ENCODE data around the gene STAT3.
"Not testable (repeated sequence)": the region's sequence is repeated elsewhere in the genome, so short reads cannot be mapped to it uniquely, and the experiment has no call there.

DNA sequence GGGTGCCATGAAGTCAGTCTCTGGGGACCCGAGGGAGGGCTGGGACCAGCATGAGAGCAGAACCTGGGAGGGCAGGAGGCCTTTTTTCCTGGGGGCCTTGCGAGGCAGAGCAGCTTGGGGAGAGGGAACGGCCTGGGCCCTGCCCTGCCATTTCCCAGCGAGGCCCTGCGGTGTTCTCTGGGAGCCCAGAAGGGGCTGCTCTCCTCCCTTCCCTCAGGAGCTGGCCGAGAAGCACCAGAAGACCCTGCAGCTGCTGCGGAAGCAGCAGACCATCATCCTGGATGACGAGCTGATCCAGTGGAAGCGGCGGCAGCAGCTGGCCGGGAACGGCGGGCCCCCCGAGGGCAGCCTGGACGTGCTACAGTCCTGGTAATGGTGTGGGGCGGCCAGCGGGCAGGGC is 88.3 kb downstream of the STAT3 start:
- TF ChIP-seq, protein P1, sequence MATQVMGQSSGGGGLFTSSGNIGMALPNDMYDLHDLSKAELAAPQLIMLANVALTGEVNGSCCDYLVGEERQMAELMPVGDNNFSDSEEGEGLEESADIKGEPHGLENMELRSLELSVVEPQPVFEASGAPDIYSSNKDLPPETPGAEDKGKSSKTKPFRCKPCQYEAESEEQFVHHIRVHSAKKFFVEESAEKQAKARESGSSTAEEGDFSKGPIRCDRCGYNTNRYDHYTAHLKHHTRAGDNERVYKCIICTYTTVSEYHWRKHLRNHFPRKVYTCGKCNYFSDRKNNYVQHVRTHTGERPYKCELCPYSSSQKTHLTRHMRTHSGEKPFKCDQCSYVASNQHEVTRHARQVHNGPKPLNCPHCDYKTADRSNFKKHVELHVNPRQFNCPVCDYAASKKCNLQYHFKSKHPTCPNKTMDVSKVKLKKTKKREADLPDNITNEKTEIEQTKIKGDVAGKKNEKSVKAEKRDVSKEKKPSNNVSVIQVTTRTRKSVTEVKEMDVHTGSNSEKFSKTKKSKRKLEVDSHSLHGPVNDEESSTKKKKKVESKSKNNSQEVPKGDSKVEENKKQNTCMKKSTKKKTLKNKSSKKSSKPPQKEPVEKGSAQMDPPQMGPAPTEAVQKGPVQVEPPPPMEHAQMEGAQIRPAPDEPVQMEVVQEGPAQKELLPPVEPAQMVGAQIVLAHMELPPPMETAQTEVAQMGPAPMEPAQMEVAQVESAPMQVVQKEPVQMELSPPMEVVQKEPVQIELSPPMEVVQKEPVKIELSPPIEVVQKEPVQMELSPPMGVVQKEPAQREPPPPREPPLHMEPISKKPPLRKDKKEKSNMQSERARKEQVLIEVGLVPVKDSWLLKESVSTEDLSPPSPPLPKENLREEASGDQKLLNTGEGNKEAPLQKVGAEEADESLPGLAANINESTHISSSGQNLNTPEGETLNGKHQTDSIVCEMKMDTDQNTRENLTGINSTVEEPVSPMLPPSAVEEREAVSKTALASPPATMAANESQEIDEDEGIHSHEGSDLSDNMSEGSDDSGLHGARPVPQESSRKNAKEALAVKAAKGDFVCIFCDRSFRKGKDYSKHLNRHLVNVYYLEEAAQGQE (IDR thresholded peaks at IDR 0.05), result not testable (repeated sequence)
- TF ChIP-seq, protein P2, sequence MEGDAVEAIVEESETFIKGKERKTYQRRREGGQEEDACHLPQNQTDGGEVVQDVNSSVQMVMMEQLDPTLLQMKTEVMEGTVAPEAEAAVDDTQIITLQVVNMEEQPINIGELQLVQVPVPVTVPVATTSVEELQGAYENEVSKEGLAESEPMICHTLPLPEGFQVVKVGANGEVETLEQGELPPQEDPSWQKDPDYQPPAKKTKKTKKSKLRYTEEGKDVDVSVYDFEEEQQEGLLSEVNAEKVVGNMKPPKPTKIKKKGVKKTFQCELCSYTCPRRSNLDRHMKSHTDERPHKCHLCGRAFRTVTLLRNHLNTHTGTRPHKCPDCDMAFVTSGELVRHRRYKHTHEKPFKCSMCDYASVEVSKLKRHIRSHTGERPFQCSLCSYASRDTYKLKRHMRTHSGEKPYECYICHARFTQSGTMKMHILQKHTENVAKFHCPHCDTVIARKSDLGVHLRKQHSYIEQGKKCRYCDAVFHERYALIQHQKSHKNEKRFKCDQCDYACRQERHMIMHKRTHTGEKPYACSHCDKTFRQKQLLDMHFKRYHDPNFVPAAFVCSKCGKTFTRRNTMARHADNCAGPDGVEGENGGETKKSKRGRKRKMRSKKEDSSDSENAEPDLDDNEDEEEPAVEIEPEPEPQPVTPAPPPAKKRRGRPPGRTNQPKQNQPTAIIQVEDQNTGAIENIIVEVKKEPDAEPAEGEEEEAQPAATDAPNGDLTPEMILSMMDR (IDR thresholded peaks at IDR 0.05), result not testable (repeated sequence)
- TF ChIP-seq POLR2A (IDR thresholded peaks at IDR 0.05; ENCODE audit: low read length); ZFP36 (IDR thresholded peaks at IDR 0.05; ENCODE audit: borderline replicate concordance, partially characterized antibody); CHD4 (IDR thresholded peaks at IDR 0.05; ENCODE audit: borderline replicate concordance); BHLHE40 (IDR thresholded peaks at IDR 0.05; ENCODE audit: low read depth, low read length); EP300 (IDR thresholded peaks at IDR 0.05): not testable (repeated sequence)
- TF ChIP-seq, protein P3, sequence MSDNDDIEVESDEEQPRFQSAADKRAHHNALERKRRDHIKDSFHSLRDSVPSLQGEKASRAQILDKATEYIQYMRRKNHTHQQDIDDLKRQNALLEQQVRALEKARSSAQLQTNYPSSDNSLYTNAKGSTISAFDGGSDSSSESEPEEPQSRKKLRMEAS (IDR thresholded peaks at IDR 0.05), result not testable (repeated sequence)
